GM19397 (cell line): Measurements from ENCODE around the gene FBN2.

Experiments
- ATAC-seq: cut with Tn5 transposase; IDR thresholded peaks from one replicate; pipeline ENCODE4 v1.9.1; 2021; ENCODE audit warnings: mild to moderate bottlenecking, moderate library complexity; ENCODE audit not compliant: unreplicated experiment

FBN2 gene

GRCh38 chr5:128538000-128538249 is at the start of gene FBN2:
TSS of gene FBN2 (minus strand) at chr5:128538245. CDS start at chr5:128537603, 642 bp downstream.
- ATAC-seq, result peak; percentile 9

GRCh38 chr5:128587275-128587674 is 49.2 kb upstream of the FBN2 start:
- no peak for ATAC-seq

- ATAC-seq, result no peak
Observed at GRCh38 chr5:128586848-128587247, 48.8 kb upstream of the FBN2 start.

DNA sequence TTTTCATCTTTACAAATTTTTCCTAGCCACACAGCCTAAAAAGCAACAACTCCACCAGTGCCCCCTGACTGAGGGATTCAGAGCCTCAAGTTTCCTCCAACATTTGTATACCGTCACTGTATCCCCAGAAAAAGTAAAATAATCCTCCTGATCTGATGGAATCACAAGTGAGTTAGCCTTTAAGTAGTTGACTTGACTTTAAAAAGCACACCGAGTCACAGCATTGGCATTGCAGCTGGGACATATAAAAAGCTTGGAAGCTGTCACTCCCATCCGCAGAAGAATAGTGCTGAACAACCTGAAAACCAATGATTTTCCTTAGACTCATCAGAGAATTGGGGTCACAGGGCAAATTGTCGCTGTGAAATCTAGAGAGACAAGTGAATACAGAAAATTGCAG is 41.6 kb upstream of the FBN2 start:
- no peak for ATAC-seq

DNA sequence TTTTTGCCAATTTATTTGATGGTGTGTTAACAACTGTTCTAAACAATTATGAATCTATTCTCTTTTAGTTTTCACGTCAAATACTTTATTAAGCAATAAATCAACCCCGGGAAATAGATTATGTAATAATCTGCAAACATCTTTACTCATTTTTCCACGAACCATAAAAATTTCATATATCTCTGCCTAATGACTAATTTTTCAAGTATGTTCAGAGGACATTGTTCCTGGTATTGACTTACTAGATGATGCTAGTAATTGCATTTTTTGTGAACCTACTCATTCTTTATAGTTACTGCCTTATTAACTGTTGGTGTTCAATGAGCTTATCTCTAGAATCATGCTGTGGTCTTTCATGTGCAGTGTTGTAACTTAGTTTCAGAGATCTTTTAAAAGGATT is 41.0 kb upstream of the FBN2 start:
- ATAC-seq, result no peak

DNA sequence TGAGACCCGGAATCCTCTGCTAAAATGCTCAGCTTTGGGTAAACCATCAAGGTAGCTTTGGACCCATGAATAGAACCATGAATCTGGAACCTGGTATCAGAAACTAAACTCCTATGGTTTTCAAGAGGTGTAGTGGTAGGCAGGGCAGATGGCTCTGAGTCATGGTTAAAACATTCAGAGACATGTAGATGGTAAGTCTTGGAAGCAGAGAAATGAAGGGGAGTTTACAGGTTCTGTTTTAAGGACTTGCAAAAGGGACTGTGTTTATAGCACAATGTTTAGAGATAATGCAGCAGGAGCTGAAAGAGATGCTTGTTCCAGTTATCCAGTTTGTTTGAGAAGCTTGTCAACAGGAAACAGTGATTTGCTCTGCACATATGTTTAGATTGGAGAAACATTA is 36.0 kb upstream of the FBN2 start:
- no peak for ATAC-seq

DNA sequence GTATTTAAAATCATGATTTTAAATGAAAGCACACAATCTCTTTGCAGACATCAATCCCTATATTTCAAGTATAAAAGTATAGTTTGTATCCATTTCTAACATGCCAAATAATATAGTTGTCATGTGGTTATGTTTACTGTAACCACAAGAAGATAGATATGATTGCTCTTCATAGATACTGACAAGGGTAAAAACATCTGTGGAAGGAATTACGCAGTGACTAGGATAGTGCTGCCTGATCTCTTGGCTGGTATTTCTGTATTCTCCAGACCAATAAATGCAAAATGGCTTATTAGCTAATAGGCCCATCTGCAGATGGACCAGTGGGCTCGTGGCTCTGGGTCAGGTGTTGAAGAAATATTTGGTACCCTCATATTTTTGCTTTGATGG is 34.9 kb upstream of the FBN2 start:
- ATAC-seq, result no peak

GRCh38 chr5:128572051-128572929 is 34.2 kb upstream of the FBN2 start:
- no peak for ATAC-seq

- ATAC-seq, result no peak
Observed at GRCh38 chr5:128566178-128566577, 28.1 kb upstream of the FBN2 start.

DNA sequence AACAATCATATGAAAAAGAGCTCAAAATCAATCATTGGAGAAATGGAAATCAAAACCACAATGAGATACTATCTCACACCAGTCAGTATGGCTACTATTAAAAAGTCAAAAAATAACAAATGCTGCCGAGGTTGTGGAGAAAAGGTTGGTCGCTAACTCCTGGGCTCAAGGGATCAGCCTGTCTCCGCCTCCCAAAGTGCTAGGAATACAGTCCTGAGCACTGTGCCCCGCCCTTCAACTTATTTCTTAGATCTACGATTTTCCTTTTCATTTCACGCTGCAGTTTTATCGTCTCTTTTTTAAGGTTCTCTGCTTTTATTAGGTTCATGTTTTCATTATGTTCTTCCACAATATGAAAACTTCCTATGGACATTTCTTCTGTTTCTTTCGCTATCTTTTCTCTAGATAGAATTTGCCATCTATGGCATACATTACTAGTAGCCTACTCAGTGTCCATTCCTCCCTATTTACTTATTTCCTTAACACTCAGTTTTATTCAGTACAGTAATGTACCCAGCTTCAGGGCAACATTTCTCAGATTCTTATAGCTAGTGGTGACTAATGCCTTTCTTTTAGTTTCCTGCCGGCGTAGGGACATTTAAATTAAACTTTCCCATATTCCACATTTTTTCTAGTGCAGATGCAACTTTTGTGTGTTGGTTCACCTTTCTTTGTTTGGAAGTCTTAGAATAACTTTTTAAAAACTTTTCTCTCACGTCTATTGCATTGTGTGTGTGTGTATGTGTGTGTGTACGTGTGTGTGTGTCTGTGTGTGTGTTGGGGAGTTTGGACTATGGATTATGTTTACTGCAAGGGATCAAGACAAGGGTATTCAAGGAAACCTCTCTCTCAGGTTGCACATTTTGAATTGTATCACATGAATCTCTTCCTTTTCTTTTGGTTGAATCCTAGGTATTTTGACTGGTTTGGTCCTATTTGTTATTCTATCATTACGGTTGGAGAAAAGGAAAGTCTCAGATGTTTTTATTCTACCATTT is 21.6 kb upstream of the FBN2 start:
- ATAC-seq, result no peak

GRCh38 chr5:128553747-128554146 is 15.7 kb upstream of the FBN2 start:
- no peak for ATAC-seq

- ATAC-seq, result no peak
Observed at GRCh38 chr5:128551476-128551875, 13.4 kb upstream of the FBN2 start.

- no peak for ATAC-seq
Observed at GRCh38 chr5:128549496-128549895, 11.5 kb upstream of the FBN2 start.

GRCh38 chr5:128546658-128547281 is 8.7 kb upstream of the FBN2 start:
- no peak for ATAC-seq

DNA sequence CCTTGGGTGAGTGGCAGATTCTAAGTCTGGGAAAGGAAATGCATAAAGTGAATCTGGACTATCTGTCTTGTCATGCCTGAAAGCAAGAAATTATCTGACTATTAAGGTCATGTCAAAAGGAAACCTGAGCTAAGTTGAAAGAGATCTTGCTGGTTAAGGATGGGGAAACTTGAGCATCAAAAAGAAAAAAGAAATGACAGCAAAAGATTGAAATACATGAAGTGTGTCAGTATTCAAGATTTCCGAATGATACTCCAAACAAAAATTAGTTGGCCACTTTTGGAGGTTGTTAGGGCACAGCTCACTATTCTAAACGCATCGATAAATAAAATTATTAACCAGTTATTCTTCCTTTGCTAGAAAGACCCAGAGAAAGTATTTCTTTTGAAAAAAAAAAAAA is 3.3 kb upstream of the FBN2 start:
- ATAC-seq, result no peak

- ATAC-seq, result no peak
Observed at GRCh38 chr5:128539038-128539429, 989 bp upstream of the FBN2 start.

DNA sequence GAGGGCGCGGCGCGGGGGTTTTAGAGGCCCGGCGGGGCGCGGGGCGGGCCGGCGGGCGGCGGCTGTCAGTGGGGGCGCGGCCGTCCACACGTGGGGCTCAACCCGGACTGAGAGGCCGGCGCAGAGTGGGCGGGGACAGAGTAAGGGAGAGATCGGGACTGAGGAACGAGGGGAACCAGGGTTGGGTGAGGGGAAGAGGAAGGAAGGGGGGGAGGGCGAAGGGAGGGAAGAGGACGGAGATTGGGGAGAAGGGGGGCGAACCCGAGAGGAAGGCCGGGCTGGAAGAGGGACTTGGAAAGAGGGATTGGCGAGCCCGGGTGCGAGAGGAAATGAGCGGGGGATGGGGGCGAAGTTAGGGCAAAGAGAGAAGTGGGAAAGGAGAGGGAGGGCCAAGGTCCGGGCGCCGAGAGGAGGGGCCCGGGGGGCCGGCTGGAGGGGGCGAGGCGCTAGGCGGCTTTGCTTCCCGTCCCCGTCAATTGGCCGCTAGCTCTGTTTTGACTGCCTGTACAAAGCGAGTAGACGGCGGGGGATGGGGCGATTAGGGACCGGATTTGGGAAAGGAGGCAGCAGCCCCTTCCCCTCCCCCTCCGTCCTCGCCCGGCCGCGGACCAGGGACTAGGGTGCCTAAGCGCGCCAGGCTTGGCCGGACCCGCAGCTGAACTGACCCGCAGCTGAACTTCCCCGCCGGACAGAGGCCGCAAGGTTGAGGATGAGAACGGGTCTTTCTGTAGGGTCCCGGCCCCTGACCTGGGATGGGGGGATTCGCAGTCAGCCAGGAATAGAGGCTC is 399 bp upstream of the FBN2 start:
- no peak for ATAC-seq

GRCh38 chr5:128537221-128537999 is 635 bp downstream of the FBN2 start:
- peak; percentile 51 for ATAC-seq

GRCh38 chr5:128536254-128537220 is 1.5 kb downstream of the FBN2 start:
- no peak for ATAC-seq
